ENCODE measurements around the gene SF3B3. TPM values are rescaled to one million over a fixed set of nuclear protein-coding genes. Genes with fewer than 3 reads are reported as not detected.

SF3B3 gene
- total and polyA plus RNA-seq, 2 of the 13 experiments (the other 11 are each of a cell fraction or from before 2014, with no cell fraction given): 157 to 500 TPM

DNA sequence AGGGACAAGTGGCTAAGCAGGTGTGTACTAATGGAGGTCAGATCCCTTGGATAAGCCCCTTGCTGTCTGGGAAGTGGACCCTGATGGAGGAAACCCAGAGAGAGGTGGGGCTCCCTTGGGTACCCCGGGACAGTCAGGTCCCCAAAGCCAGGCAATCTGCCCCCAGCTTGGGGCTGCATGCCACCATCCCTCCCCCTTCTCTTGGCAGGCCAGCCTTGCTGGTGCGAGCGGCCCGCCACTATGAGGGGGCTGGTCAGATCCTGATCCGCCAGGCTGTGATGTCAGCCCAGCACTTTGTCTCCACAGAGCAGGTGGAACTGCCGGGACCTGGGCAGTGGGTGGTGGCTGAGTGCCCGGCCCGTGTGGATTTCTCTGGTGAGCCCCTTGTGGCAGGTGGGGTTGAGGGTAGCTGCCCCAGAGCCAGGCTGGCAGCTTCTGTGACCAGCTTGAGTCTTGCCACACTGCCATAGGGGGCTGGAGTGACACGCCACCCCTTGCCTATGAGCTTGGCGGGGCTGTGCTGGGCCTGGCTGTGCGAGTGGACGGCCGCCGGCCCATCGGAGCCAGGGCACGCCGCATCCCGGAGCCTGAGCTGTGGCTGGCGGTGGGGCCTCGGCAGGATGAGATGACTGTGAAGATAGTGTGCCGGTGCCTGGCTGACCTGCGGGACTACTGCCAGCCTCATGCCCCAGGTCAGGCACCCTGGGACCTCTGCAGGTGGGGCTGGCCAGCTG lies 49.1 kb upstream of the SF3B3 start:
- BruUV-seq (replicated peaks): no TSS peak
- TF ChIP-seq ZNF567 (CRISPR knock-in tag; IDR thresholded peaks at IDR 0.05; ENCODE audit: borderline replicate concordance): no peak
- TF ChIP-seq CCAR2 (optimal IDR thresholded peaks at IDR 0.05; ENCODE audit: low read depth, low read length): no peak
- TF ChIP-seq MED13 (CRISPR knock-in tag; IDR thresholded peaks at IDR 0.05): no peak
- TF ChIP-seq ZSCAN20 (CRISPR knock-in tag; IDR thresholded peaks at IDR 0.05; ENCODE audit: borderline replicate concordance): no peak
- TF ChIP-seq ZNF432 (CRISPR knock-in tag; IDR thresholded peaks at IDR 0.05; ENCODE audit: borderline replicate concordance): no peak
- TF ChIP-seq HNRNPLL (IDR thresholded peaks at IDR 0.05; ENCODE audit: low read depth, low read length, poor library complexity, severe bottlenecking): no peak
- TF ChIP-seq SP5 (CRISPR knock-in tag; IDR thresholded peaks at IDR 0.05; ENCODE audit: borderline replicate concordance, low read depth): no peak
- TF ChIP-seq, protein P1, sequence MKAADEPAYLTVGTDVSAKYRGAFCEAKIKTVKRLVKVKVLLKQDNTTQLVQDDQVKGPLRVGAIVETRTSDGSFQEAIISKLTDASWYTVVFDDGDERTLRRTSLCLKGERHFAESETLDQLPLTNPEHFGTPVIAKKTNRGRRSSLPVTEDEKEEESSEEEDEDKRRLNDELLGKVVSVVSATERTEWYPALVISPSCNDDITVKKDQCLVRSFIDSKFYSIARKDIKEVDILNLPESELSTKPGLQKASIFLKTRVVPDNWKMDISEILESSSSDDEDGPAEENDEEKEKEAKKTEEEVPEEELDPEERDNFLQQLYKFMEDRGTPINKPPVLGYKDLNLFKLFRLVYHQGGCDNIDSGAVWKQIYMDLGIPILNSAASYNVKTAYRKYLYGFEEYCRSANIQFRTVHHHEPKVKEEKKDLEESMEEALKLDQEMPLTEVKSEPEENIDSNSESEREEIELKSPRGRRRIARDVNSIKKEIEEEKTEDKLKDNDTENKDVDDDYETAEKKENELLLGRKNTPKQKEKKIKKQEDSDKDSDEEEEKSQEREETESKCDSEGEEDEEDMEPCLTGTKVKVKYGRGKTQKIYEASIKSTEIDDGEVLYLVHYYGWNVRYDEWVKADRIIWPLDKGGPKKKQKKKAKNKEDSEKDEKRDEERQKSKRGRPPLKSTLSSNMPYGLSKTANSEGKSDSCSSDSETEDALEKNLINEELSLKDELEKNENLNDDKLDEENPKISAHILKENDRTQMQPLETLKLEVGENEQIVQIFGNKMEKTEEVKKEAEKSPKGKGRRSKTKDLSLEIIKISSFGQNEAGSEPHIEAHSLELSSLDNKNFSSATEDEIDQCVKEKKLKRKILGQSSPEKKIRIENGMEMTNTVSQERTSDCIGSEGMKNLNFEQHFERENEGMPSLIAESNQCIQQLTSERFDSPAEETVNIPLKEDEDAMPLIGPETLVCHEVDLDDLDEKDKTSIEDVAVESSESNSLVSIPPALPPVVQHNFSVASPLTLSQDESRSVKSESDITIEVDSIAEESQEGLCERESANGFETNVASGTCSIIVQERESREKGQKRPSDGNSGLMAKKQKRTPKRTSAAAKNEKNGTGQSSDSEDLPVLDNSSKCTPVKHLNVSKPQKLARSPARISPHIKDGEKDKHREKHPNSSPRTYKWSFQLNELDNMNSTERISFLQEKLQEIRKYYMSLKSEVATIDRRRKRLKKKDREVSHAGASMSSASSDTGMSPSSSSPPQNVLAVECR (CRISPR knock-in tag; IDR thresholded peaks at IDR 0.05; ENCODE audit: borderline replicate concordance): no peak
- H3K27ac ChIP-seq (ENCODE audit: extremely low read length, insufficient read depth, low read length): no peak overlapping the region
- CTCF ChIA-PET (ENCODE audit: low intra/inter-chr PET ratio, low total read pairs): no interaction called here
- H3K4me3 ChIP-seq (replicated peaks in 1 of 3; ENCODE audit: insufficient read depth in 1 of 3, low read depth in 2 of 3, low read length in 3 of 3): no peak overlapping the region
- FAIRE-seq (no peak), ATAC-seq (no peak), DNase-seq (ENCODE audit: low spot score) (no peak)
- H3K79me2 ChIP-seq (ENCODE audit: insufficient read depth, low read length): no peaks in the 10 kb centered on the region
- in situ Hi-C loops (cut with HindIII; ENCODE audit: extremely low pct_ligation_motif_present, low pct_unique_long_range_greater_than_20kb): no loop called here
- intact Hi-C loops (cut with micrococcal nuclease; ENCODE audit: unreplicated experiment): no loop called here
- no peaks in the 10 kb centered on the region for H3K9me3 ChIP-seq (ENCODE audit: low read length)
- no peak overlapping the region for H3K9ac ChIP-seq (ENCODE audit: insufficient read depth, low read depth, low read length)
- H2AFZ ChIP-seq (ENCODE audit: low read length): no peak overlapping the region
- H4K20me1 ChIP-seq (ENCODE audit: insufficient read depth, low read length): no peaks in the 10 kb centered on the region
- peaks cover 5% of the 10 kb centered on the region; the same call in 1 of the 2 replicates for H3K4me1 ChIP-seq (ENCODE audit: insufficient read depth, low read length)
- no peaks in the 10 kb centered on the region for H3K27me3 ChIP-seq (ENCODE audit: control insufficient read depth in 1 of 2, insufficient read depth in 2 of 2, low read length in 2 of 2)
- WGBS (ENCODE audit: low lambda C conversion rate): 96% methylated on average over 7 of the region's 22 CpGs
- H3K4me2 ChIP-seq (ENCODE audit: low read depth, low read length): no peak overlapping the region
- POLR2A ChIA-PET: no interaction called here
- H3K36me3 ChIP-seq (replicated peaks in 1 of 2; ENCODE audit: control insufficient read depth in 1 of 2, insufficient read depth in 2 of 2, low read length in 2 of 2): peaks cover 7 to 9% of the 10 kb centered on the region in 2 experiments; a peak in 4 of 5 replicates
